ACC112 (cell line): Measurements from ENCODE around the gene POLR1H.

Experiments used
- H2AFZ ChIP-seq: fragments of 200-600 bp; sonication (generic); one replicate; pipeline ENCODE4 v1.6.0; 2017; ENCODE audit warnings: antibody characterized with exemption, low read length; ENCODE audit not compliant: unreplicated experiment
- H3K27ac ChIP-seq: fragments of 200-600 bp; sonication (generic); 2 replicates; pipeline ENCODE4 v1.5.1; 2014; ENCODE audit warnings: low read depth, mild to moderate bottlenecking, antibody characterized with exemption, low read length, moderate library complexity
- H3K27me3 ChIP-seq: fragments of 200-600 bp; sonication (generic); 2 replicates; pipeline ENCODE4 v1.6.1; 2014; ENCODE audit warnings: mild to moderate bottlenecking, antibody characterized with exemption, low read length, moderate library complexity, mixed read lengths; ENCODE audit not compliant: insufficient read depth
- H3K36me3 ChIP-seq: fragments of 200-600 bp; sonication (generic); 2 replicates; pipeline ENCODE4 v1.6.1; 2016; ENCODE audit warnings: mild to moderate bottlenecking, antibody characterized with exemption, low read length, moderate library complexity, mixed read lengths; ENCODE audit not compliant: insufficient read depth
- H3K4me1 ChIP-seq: fragments of 200-600 bp; sonication (generic); one replicate; pipeline ENCODE4 v1.6.1; 2016; ENCODE audit warnings: low read length, mixed read lengths; ENCODE audit not compliant: insufficient read depth, unreplicated experiment, control insufficient read depth
- H3K4me3 ChIP-seq: fragments of 200-600 bp; sonication (generic); 2 replicates; pipeline ENCODE4 v1.5.1; 2014; ENCODE audit warnings: mild to moderate bottlenecking, low read depth, low read length
- H3K79me2 ChIP-seq: fragments of 200-600 bp; sonication (generic); one replicate; pipeline ENCODE4 v1.6.0; 2016; ENCODE audit warnings: low read length; ENCODE audit not compliant: control insufficient read depth, unreplicated experiment, insufficient read depth

Gene POLR1H

GRCh38 chr6:30061858-30062458 is 893 bp downstream of the POLR1H start:
- Histone ChIP-seq H2AFZ (peak overlapping the region; percentile 11), H3K4me3 (peak overlapping the region; percentile 79), H3K79me2 (peaks cover 26% of the 10 kb centered on the region), H3K27me3 (no peaks in the 10 kb centered on the region), H3K4me1 (peaks cover 22% of the 10 kb centered on the region), H3K36me3 (no peaks in the 10 kb centered on the region), H3K27ac (peak overlapping the region; percentile 12)

DNA sequence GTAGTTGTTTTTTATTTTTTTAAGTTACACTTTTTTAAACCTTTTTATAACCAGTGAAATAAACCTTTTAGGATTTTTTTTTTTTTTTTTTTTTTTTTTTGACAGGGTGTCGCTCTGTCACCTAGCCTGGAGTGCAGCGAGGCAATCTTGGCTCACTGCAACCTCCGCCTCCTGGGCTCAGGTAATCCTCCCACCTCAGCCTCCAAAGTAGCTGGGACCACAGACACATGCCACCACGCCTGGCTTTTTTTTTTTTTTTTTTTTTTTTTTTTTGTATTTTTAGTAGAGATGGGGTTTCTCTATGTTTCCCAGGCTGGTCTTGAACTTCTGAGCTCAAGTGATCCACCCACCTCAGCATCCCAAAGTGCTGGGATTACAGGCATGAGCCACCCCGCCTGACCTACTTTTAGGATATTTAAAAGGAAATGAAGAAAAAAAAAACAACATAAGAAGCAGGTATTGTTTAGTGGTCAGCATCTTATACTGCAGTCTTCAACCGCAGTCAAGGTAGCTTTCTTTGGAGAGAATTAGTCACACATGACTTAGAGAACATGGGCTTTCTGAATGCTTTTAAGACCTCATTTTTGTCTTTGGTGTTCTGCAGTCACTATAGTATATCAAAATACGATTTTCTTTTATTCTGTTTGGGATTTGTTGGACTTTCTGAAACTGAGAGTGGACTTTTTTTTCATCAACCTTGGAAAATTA is 1.6 kb downstream of the POLR1H start:
- Histone ChIP-seq H3K27ac (no peak overlapping the region), H3K4me3 (peak overlapping the region; percentile 79), H3K79me2 (peaks cover 26% of the 10 kb centered on the region), H3K27me3 (no peaks in the 10 kb centered on the region), H2AFZ (no peak overlapping the region), H3K36me3 (no peaks in the 10 kb centered on the region), H3K4me1 (peaks cover 22% of the 10 kb centered on the region)

DNA sequence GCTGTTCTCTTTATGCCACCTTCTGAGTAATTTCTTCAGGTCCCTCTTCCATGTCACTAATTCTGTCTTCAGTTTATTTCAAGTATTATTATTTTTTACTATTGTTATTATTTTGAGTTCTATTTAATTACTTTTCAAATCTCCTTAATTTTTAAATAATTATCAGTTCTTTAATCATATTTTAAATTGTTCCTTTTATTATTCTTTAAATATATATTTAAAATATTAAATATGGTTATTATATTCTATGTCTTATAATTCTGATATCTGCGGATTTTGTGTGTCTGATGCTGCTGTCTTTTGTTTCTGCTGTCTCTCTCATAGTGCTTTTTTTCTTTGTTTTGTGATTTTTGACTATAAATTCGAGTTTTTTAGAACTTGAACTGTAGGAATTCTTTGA is 2.2 kb downstream of the POLR1H start:
- Histone ChIP-seq H3K27me3 (no peaks in the 10 kb centered on the region), H3K79me2 (peaks cover 28% of the 10 kb centered on the region), H3K4me3 (no peak overlapping the region), H2AFZ (no peak overlapping the region), H3K27ac (no peak overlapping the region), H3K4me1 (peaks cover 28% of the 10 kb centered on the region), H3K36me3 (no peaks in the 10 kb centered on the region)

DNA sequence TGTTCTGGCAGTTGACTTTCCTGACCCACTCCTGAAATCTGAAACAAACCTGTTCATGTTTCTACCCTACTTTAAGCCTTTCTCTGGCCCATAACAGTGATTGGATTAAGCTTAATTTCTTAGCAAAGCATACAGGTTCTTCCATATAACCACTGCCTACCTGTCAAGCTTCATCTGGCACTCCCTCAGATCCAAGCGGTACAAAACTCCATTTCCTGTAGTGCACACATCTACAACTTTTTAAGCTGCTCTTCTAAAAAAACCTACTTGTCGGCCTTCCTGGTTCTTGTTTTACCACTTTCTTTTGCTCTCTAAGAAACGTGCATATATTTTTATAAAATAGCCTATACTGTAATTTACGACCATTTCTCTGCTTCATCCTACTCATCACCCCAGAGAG is 5.0 kb downstream of the POLR1H start:
- H2AFZ ChIP-seq, result peak overlapping the region; percentile 79
- peaks cover 16% of the 10 kb centered on the region for H3K79me2 ChIP-seq
- H3K4me1 ChIP-seq, result peaks cover 21% of the 10 kb centered on the region
- H3K27me3 ChIP-seq, result no peaks in the 10 kb centered on the region; the same call in 1 of the 2 replicates
- H3K36me3 ChIP-seq, result no peaks in the 10 kb centered on the region
- H3K27ac ChIP-seq, result peak overlapping the region; percentile 64
- H3K4me3 ChIP-seq, result peak overlapping the region; percentile 84

DNA sequence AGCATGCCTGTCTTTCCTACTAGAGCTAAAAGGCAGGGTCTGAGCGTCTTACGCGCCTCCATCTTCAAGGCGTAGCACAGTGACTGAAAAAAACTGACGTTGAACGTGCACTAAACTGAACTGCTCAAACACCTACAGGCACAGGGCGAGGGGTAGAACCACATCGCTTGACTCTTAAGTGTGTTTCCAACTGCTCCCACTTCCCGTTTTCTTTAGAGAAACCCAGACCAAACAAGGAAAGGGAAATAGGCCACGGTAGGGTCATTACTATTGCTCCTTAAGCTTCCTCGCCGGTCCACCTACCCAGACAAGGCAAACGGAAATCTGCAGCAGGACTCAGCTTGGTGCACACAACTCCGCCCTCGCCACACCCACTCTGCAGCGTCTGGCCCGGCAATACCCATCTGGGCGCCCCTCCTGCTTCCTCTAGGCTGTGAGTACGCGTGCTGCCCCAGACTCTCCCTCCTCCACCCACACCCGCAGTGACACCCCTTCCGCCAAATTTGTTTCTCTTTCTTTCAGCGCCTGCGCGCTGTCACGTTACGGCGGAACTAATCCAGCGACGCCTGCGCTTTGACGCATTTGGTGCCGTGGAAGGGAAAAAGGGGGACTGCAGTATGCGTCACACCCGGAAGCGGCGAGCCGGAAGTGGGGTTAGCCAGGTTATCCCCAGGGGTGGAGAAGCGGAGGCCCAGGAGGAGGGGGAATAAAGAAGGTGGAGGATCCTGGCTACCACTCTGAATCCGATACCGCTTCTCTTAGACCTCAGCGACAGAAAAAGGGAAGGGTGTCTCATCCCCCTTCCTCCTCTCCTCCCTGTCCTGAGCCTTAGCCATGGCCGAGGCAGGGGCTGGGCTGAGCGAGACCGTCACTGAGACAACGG is 5.8 kb downstream of the POLR1H start, which contains the start of gene PPP1R11:
Gene PPP1R11 (plus strand): TSS at position 622 of the 883 bp plus-strand sequence. CDS start 213 bp downstream, at position 835.
- H3K79me2 ChIP-seq, result peaks cover 12% of the 10 kb centered on the region

DNA sequence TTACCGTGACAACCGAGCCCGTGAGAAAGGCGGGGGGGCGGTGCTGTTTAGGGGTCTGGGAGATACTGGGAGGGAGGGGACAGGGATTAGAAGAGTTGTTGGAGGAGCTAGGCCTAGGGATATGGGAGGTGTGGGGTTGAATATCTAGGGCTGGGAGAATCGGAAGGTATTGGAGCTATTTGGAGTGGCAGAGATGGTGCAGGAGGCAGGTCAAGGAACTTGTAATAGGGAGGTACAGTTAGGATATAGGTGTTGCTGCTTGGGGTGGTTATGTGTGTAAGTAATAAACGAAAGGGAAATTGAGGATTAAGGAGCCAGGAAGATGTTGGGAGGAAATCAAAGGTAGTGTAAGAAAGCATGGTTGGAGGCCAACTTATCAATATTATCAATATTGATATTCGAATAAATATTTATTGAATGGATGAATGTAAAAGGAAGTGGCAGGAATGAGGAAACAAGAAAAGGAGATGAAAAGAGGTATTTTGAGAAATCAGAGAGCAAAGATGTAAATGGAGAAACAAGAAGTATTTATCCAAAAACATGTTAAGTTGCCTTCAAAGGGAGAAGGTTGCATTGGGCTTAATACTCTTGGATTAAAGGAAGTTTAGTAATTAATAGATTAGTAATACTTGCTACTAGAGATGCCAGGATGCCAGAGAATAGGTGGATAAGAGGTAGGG is 6.5 kb downstream of the POLR1H start:
- peak overlapping the region; percentile 84 for H3K4me3 ChIP-seq
- H3K27ac ChIP-seq, result peak overlapping the region; percentile 80
- peaks cover 14% of the 10 kb centered on the region for H3K27me3 ChIP-seq
- H3K4me1 ChIP-seq, result peaks cover 18% of the 10 kb centered on the region
- H3K36me3 ChIP-seq, result no peaks in the 10 kb centered on the region
- H3K79me2 ChIP-seq, result peaks cover 7% of the 10 kb centered on the region
- peak overlapping the region; percentile 87 for H2AFZ ChIP-seq

More for the DNA sequence above, 5.8 kb downstream of the POLR1H start, which contains the start of gene PPP1R11:
- Histone ChIP-seq H3K27me3 (peaks cover 6% of the 10 kb centered on the region), H3K36me3 (no peaks in the 10 kb centered on the region), H3K4me1 (peaks cover 21% of the 10 kb centered on the region), H2AFZ (peak within 1 kb of the TSS; percentile 87), H3K27ac (peak within 1 kb of the TSS; percentile 80), H3K4me3 (peak within 1 kb of the TSS; percentile 84)

DNA sequence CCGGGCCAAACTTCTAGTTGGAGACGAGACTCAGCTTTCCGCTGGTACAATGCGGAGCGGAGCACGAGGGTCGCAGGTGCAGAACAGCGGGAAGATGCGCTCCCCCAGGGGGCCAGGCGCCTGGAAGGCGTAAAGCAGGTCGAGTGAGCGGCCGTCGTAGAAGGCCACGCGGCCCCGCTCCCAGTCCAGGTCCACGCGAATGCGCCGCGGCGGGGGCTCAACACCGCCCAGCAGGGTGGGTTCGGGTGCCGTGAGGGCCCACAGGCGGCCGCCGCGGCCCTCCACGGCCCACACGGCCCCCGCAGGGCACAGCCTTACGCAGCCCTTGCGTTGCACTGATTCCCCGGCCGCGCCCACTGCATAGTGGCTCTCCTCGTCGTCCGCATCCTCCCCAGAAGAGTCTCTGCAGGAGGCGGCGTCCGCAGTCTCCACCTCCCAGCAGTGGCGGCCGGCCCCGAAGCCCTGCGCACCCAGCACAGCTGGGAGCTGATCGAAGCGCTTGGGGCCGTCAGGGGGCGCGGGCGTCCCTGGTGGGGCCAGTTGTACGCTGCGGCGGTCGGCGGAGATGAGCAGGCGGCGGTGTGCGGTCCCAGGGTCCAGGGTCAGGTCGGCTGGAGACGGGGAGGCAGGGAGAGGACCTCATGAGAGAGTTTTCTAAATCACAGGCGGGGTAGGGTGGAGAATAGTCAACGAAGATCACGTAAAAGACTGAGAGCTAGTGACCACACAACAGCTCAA is 10.2 kb downstream of the POLR1H start:
- H3K36me3 ChIP-seq, result no peaks in the 10 kb centered on the region
- peaks cover 50% of the 10 kb centered on the region for H3K27me3 ChIP-seq
- H3K79me2 ChIP-seq, result peaks cover 3% of the 10 kb centered on the region
- no peak overlapping the region for H3K27ac ChIP-seq
- H3K4me3 ChIP-seq, result no peak overlapping the region
- H3K4me1 ChIP-seq, result peaks cover 19% of the 10 kb centered on the region
- no peak overlapping the region for H2AFZ ChIP-seq

DNA sequence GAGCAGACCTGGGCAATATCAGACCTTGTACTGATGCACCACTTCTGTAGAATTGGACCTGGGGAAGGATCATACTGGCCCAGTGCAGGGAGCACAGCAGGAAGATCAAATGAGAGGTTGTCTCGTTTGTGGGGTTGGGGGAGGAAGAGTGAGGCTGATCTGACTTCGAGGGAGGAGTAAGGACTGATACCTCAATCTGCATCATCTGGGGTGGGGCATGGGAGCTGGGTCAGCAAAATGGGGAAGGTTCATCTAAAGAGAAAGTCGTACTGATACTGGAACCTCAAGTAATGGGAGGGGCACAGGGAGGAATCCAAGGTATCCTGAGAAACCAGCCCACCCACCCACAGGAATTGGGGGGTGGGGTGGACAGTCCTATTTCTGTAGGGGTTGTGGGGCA is 10.8 kb downstream of the POLR1H start:
- peaks cover 56% of the 10 kb centered on the region for H3K27me3 ChIP-seq

GRCh38 chr6:30073489-30074235 is 12.6 kb downstream of the POLR1H start:
- H3K27me3 ChIP-seq, result peaks cover 74% of the 10 kb centered on the region
- no peaks in the 10 kb centered on the region for H3K79me2 ChIP-seq
- no peaks in the 10 kb centered on the region for H3K36me3 ChIP-seq
- H3K4me3 ChIP-seq, result no peak overlapping the region
- no peak overlapping the region for H3K27ac ChIP-seq
- no peak overlapping the region for H2AFZ ChIP-seq
- peaks cover 11% of the 10 kb centered on the region for H3K4me1 ChIP-seq

More for the DNA sequence above, 10.8 kb downstream of the POLR1H start:
- H3K27ac ChIP-seq, result no peak overlapping the region
- peaks cover 3% of the 10 kb centered on the region for H3K79me2 ChIP-seq
- peaks cover 17% of the 10 kb centered on the region for H3K4me1 ChIP-seq
- no peaks in the 10 kb centered on the region for H3K36me3 ChIP-seq
- no peak overlapping the region for H2AFZ ChIP-seq
- H3K4me3 ChIP-seq, result no peak overlapping the region
